Mucosa of rectum (tissue), 2 donors: ENCODE data around the gene ARHGEF28.

Experiments
- H3K27ac ChIP-seq, 2 donors: one replicate each; pipeline ENCODE4 v1.7.0; 2013; ENCODE audit warnings: inconsistent platforms in 2 of 2, low read depth in 2 of 2, low read length in 2 of 2
- H3K27me3 ChIP-seq, 2 donors: one replicate each; pipeline ENCODE4 v1.7.0; 2013; ENCODE audit warnings: low read length in 2 of 2; ENCODE audit not compliant: control insufficient read depth in 2 of 2, insufficient read depth in 2 of 2
- H3K36me3 ChIP-seq, 2 donors: one replicate each; pipeline ENCODE4 v1.7.0; 2013; ENCODE audit warnings: low read length in 2 of 2; ENCODE audit not compliant: control insufficient read depth in 2 of 2, insufficient read depth in 2 of 2
- H3K4me1 ChIP-seq, 2 donors: one replicate each; pipeline ENCODE4 v1.7.0; 2013; ENCODE audit warnings: low read length in 2 of 2, mild to moderate bottlenecking in 1 of 2; ENCODE audit not compliant: control insufficient read depth in 2 of 2, insufficient read depth in 2 of 2
- H3K4me3 ChIP-seq, 2 donors: one replicate each; pipeline ENCODE4 v1.7.0; 2013; ENCODE audit warnings: low read length in 2 of 2
- H3K9ac ChIP-seq, 2 donors: one replicate each; pipeline ENCODE4 v1.7.0; 2013; ENCODE audit warnings: low read length in 2 of 2, low read depth in 1 of 2, mild to moderate bottlenecking in 1 of 2
- H3K9me3 ChIP-seq, 2 donors: one replicate each; pipeline ENCODE4 v1.7.0; 2013; ENCODE audit warnings: low read length in 2 of 2; ENCODE audit not compliant: control insufficient read depth in 2 of 2
- donor health status: healthy.
- donor health status: Normal muscosa, but diverticular disease.

ARHGEF28 gene

GRCh38 chr5:73729329-73729728 is 103.3 kb downstream of the ARHGEF28 start:
- Histone ChIP-seq H3K4me3 (no peak overlapping the region), H3K9ac (no peak overlapping the region), H3K27ac (no peak overlapping the region), H3K27me3 (no peaks in the 10 kb centered on the region), H3K36me3 (no peaks in the 10 kb centered on the region), H3K4me1 (no peaks in the 10 kb centered on the region), H3K9me3 (no peaks in the 10 kb centered on the region)

- Histone ChIP-seq H3K9me3 (no peaks in the 10 kb centered on the region), H3K36me3 (no peaks in the 10 kb centered on the region), H3K4me3 (no peak overlapping the region), H3K9ac (no peak overlapping the region), H3K4me1 (no peaks in the 10 kb centered on the region), H3K27ac (no peak overlapping the region), H3K27me3 (no peaks in the 10 kb centered on the region)
These were observed 106.0 kb downstream of the ARHGEF28 start for GRCh38 chr5:73732045-73732444.

GRCh38 chr5:73733219-73733618 is 107.2 kb downstream of the ARHGEF28 start:
- Histone ChIP-seq H3K27ac (no peak overlapping the region), H3K9ac (no peak overlapping the region), H3K9me3 (no peaks in the 10 kb centered on the region), H3K4me3 (no peak overlapping the region), H3K27me3 (no peaks in the 10 kb centered on the region), H3K4me1 (no peaks in the 10 kb centered on the region), H3K36me3 (no peaks in the 10 kb centered on the region)

- no peaks in the 10 kb centered on the region for H3K9me3 ChIP-seq
- H3K36me3 ChIP-seq = no peaks in the 10 kb centered on the region
- H3K27ac ChIP-seq = no peak overlapping the region
- H3K9ac ChIP-seq = no peak overlapping the region
- no peak overlapping the region for H3K4me3 ChIP-seq
- H3K27me3 ChIP-seq = no peaks in the 10 kb centered on the region
- no peaks in the 10 kb centered on the region for H3K4me1 ChIP-seq
These were observed 109.2 kb downstream of the ARHGEF28 start for GRCh38 chr5:73735032-73735734.

- Histone ChIP-seq H3K9ac (no peak overlapping the region), H3K4me3 (no peak overlapping the region), H3K4me1 (no peaks in the 10 kb centered on the region), H3K36me3 (no peaks in the 10 kb centered on the region), H3K27ac (no peak overlapping the region), H3K9me3 (no peaks in the 10 kb centered on the region), H3K27me3 (no peaks in the 10 kb centered on the region)
These were observed 113.7 kb downstream of the ARHGEF28 start for GRCh38 chr5:73739650-73740049.

- H3K36me3 ChIP-seq = no peaks in the 10 kb centered on the region
- no peaks in the 10 kb centered on the region for H3K27me3 ChIP-seq
- no peak overlapping the region for H3K27ac ChIP-seq
- H3K9ac ChIP-seq = no peak overlapping the region
- peaks cover 0 to 2% of the 10 kb centered on the region in 2 donors for H3K4me1 ChIP-seq
- no peaks in the 10 kb centered on the region for H3K9me3 ChIP-seq
- H3K4me3 ChIP-seq = no peak overlapping the region
These were observed 114.3 kb downstream of the ARHGEF28 start for GRCh38 chr5:73740274-73740790.

- H3K4me3 ChIP-seq = no peak overlapping the region
- peaks cover 0 to 7% of the 10 kb centered on the region in 2 donors for H3K4me1 ChIP-seq
- H3K9ac ChIP-seq = no peak overlapping the region
- no peak overlapping the region for H3K27ac ChIP-seq
- no peaks in the 10 kb centered on the region for H3K36me3 ChIP-seq
- no peaks in the 10 kb centered on the region for H3K27me3 ChIP-seq
- H3K9me3 ChIP-seq = no peaks in the 10 kb centered on the region
These were observed 117.2 kb downstream of the ARHGEF28 start for GRCh38 chr5:73743161-73743560.

GRCh38 chr5:73745836-73746235 is 119.8 kb downstream of the ARHGEF28 start:
- no peak overlapping the region for H3K4me3 ChIP-seq
- H3K27me3 ChIP-seq = no peaks in the 10 kb centered on the region
- H3K36me3 ChIP-seq = no peaks in the 10 kb centered on the region
- no peak overlapping the region for H3K9ac ChIP-seq
- H3K27ac ChIP-seq = no peak overlapping the region
- peaks cover 0 to 7% of the 10 kb centered on the region in 2 donors for H3K4me1 ChIP-seq
- no peaks in the 10 kb centered on the region for H3K9me3 ChIP-seq

GRCh38 chr5:73746608-73747007 is 120.6 kb downstream of the ARHGEF28 start:
- H3K9me3 ChIP-seq = no peaks in the 10 kb centered on the region
- H3K27me3 ChIP-seq = no peaks in the 10 kb centered on the region
- no peaks in the 10 kb centered on the region for H3K36me3 ChIP-seq
- no peak overlapping the region for H3K4me3 ChIP-seq
- no peak overlapping the region for H3K9ac ChIP-seq
- no peak overlapping the region for H3K27ac ChIP-seq
- peaks cover 0 to 7% of the 10 kb centered on the region in 2 donors for H3K4me1 ChIP-seq

- H3K4me3 ChIP-seq = no peak overlapping the region
- H3K4me1 ChIP-seq = peaks cover 0 to 7% of the 10 kb centered on the region in 2 donors
- no peak overlapping the region for H3K27ac ChIP-seq
These were observed 121.8 kb downstream of the ARHGEF28 start for GRCh38 chr5:73747696-73748380.

More at GRCh38 chr5:73747696-73748380, 121.8 kb downstream of the ARHGEF28 start:
- no peak overlapping the region for H3K9ac ChIP-seq
- no peaks in the 10 kb centered on the region for H3K9me3 ChIP-seq
- H3K27me3 ChIP-seq = no peaks in the 10 kb centered on the region
- H3K36me3 ChIP-seq = no peaks in the 10 kb centered on the region
